Measurements from ENCODE around the gene KMT2A. TPM values are rescaled to one million over a fixed set of nuclear protein-coding genes. Genes with fewer than 3 reads are reported as not detected.
A peak's percentile ranks its signal among the peaks of the same experiment; 100 is the strongest.

Gene KMT2A
- total RNA-seq, 2 donors from 2014 or later, result 76.9 to 78.8 TPM

DNA sequence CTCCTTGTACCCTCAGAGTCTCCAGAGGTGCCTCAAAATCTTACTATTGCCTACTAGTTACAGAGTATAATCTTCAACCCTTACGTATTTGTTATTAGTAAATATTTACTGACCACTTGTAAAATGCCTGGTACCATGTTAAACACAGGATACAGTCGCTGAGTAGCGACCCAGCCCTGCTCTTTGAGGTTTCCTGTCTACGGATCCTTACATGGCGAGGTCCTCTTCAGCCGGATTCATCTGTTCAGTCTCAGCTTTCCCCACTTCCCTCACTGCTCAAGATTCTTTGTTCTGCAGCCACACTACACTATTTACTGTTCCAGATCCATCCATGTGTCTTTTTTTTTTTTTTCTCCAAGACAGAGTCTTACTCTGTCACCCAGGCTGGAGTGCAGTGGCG is 77.8 kb downstream of the KMT2A start:
- Histone ChIP-seq H3K4me3 (ENCODE audit: low read length) (no peak overlapping the region), H3K9me3 (ENCODE audit: control insufficient read depth, low read length) (peaks cover 3% of the 10 kb centered on the region), H3K27me3 (ENCODE audit: control insufficient read depth, insufficient read depth, low read length, poor library complexity, severe bottlenecking) (no peaks in the 10 kb centered on the region), H3K9ac (ENCODE audit: extremely low read depth, low read length, poor library complexity, severe bottlenecking) (no peak overlapping the region), H3K4me1 (ENCODE audit: control insufficient read depth, insufficient read depth, low read length) (no peaks in the 10 kb centered on the region), H3K27ac (ENCODE audit: low read depth, low read length) (no peak overlapping the region), H3K36me3 (ENCODE audit: control insufficient read depth, insufficient read depth, low read length) (peaks cover 88% of the 10 kb centered on the region)
- no peak for DNase-seq
- no peaks in the 10 kb centered on the region for H3K9me3 Mint-ChIP-seq
- TF ChIP-seq, protein P1, sequence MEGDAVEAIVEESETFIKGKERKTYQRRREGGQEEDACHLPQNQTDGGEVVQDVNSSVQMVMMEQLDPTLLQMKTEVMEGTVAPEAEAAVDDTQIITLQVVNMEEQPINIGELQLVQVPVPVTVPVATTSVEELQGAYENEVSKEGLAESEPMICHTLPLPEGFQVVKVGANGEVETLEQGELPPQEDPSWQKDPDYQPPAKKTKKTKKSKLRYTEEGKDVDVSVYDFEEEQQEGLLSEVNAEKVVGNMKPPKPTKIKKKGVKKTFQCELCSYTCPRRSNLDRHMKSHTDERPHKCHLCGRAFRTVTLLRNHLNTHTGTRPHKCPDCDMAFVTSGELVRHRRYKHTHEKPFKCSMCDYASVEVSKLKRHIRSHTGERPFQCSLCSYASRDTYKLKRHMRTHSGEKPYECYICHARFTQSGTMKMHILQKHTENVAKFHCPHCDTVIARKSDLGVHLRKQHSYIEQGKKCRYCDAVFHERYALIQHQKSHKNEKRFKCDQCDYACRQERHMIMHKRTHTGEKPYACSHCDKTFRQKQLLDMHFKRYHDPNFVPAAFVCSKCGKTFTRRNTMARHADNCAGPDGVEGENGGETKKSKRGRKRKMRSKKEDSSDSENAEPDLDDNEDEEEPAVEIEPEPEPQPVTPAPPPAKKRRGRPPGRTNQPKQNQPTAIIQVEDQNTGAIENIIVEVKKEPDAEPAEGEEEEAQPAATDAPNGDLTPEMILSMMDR (conservative IDR thresholded peaks at IDR 0.05), result no peak
- WGBS, 2 experiments (ENCODE audit: insufficient coverage in 1 of 2, insufficient read length in 1 of 2), result 96 to 99% methylated on average over 6 to 7 of the region's 7 CpGs
- H3K27me3 Mint-ChIP-seq (ENCODE audit: insufficient read depth), result no peaks in the 10 kb centered on the region
- H3K36me3 Mint-ChIP-seq (ENCODE audit: low read depth), result peaks cover 74% of the 10 kb centered on the region
- H3K4me3 Mint-ChIP-seq, result no peak overlapping the region
- H3K27ac Mint-ChIP-seq, result no peak overlapping the region
- no peaks in the 10 kb centered on the region for H3K4me1 Mint-ChIP-seq

- TF ChIP-seq, protein P1 (conservative IDR thresholded peaks at IDR 0.05), result no peak
- Mint-ChIP-seq H3K4me3 (no peak overlapping the region), H3K9me3 (no peaks in the 10 kb centered on the region), H3K4me1 (peaks cover 18% of the 10 kb centered on the region), H3K36me3 (ENCODE audit: low read depth) (peaks cover 73% of the 10 kb centered on the region), H3K27ac (no peak overlapping the region), H3K27me3 (ENCODE audit: insufficient read depth) (no peaks in the 10 kb centered on the region)
- H3K9ac ChIP-seq (ENCODE audit: extremely low read depth, low read length, poor library complexity, severe bottlenecking), result no peak overlapping the region
- WGBS, 2 experiments (ENCODE audit: insufficient coverage in 1 of 2, insufficient read length in 1 of 2), result 92 to 95% methylated on average over 6 of the region's 6 CpGs
- peaks cover 4% of the 10 kb centered on the region for H3K4me1 ChIP-seq (ENCODE audit: control insufficient read depth, insufficient read depth, low read length)
- H3K27me3 ChIP-seq (ENCODE audit: control insufficient read depth, insufficient read depth, low read length, poor library complexity, severe bottlenecking), result no peaks in the 10 kb centered on the region
- H3K36me3 ChIP-seq (ENCODE audit: control insufficient read depth, insufficient read depth, low read length), result peaks cover 88% of the 10 kb centered on the region
- no peak for DNase-seq
- H3K27ac ChIP-seq (ENCODE audit: low read depth, low read length), result no peak overlapping the region
- no peak overlapping the region for H3K4me3 ChIP-seq (ENCODE audit: low read length)
- H3K9me3 ChIP-seq (ENCODE audit: control insufficient read depth, low read length), result peaks cover 3% of the 10 kb centered on the region
Observed at GRCh38 chr11:118519549-118519948, 83.3 kb downstream of the KMT2A start.

DNA sequence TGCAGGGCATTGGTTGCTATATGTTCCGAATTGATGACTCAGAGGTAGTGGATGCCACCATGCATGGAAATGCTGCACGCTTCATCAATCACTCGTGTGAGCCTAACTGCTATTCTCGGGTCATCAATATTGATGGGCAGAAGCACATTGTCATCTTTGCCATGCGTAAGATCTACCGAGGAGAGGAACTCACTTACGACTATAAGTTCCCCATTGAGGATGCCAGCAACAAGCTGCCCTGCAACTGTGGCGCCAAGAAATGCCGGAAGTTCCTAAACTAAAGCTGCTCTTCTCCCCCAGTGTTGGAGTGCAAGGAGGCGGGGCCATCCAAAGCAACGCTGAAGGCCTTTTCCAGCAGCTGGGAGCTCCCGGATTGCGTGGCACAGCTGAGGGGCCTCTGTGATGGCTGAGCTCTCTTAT is 85.6 kb downstream of the KMT2A start:
- H3K36me3 Mint-ChIP-seq (ENCODE audit: low read depth), result peaks cover 59% of the 10 kb centered on the region
- no peaks in the 10 kb centered on the region for H3K9me3 Mint-ChIP-seq
- TF ChIP-seq, protein P1 (conservative IDR thresholded peaks at IDR 0.05), result no peak
- Histone ChIP-seq H3K27ac (ENCODE audit: low read depth, low read length) (no peak overlapping the region), H3K9me3 (ENCODE audit: control insufficient read depth, low read length) (no peaks in the 10 kb centered on the region), H3K4me3 (ENCODE audit: low read length) (no peak overlapping the region), H3K4me1 (ENCODE audit: control insufficient read depth, insufficient read depth, low read length) (peaks cover 4% of the 10 kb centered on the region), H3K9ac (ENCODE audit: extremely low read depth, low read length, poor library complexity, severe bottlenecking) (no peak overlapping the region), H3K27me3 (ENCODE audit: control insufficient read depth, insufficient read depth, low read length, poor library complexity, severe bottlenecking) (no peaks in the 10 kb centered on the region), H3K36me3 (ENCODE audit: control insufficient read depth, insufficient read depth, low read length) (peaks cover 79% of the 10 kb centered on the region)
- no peaks in the 10 kb centered on the region for H3K27me3 Mint-ChIP-seq (ENCODE audit: insufficient read depth)
- H3K4me3 Mint-ChIP-seq, result no peak overlapping the region
- H3K4me1 Mint-ChIP-seq, result peaks cover 21% of the 10 kb centered on the region
- 94 to 95% methylated on average over 11 to 13 of the region's 13 CpGs for WGBS, 2 experiments (ENCODE audit: insufficient coverage in 1 of 2, insufficient read length in 1 of 2)
- no peak for DNase-seq
- H3K27ac Mint-ChIP-seq, result peak overlapping the region; percentile 26
